CD4-positive, alpha-beta T cell treated with Interleukin-21 for 1 hour (primary cell): Measurements from ENCODE around the gene CCDC201.
"Not testable (repeated sequence)": the region's sequence is repeated elsewhere in the genome, so short reads cannot be mapped to it uniquely, and the experiment has no call there.

Experiments
- DNase-seq: peaks from one replicate; pipeline ENCODE4 v3.0.0-alpha.2; 2020

The CCDC201 gene

GRCh38 chr7:45872116-45873034 lies 507 bp downstream of the CCDC201 start:
- no peak for DNase-seq

- no peak for DNase-seq
These were observed 3.5 kb downstream of the CCDC201 start for GRCh38 chr7:45869426-45869825.

GRCh38 chr7:45867471-45867870 lies 5.4 kb downstream of the CCDC201 start:
- no peak for DNase-seq

- no peak for DNase-seq
These were observed 7.1 kb downstream of the CCDC201 start for GRCh38 chr7:45865594-45866410.

- DNase-seq = no peak
These were observed 9.2 kb downstream of the CCDC201 start for GRCh38 chr7:45863715-45864114.

GRCh38 chr7:45856888-45857287 lies 16.0 kb downstream of the CCDC201 start:
- not testable (repeated sequence) for DNase-seq

GRCh38 chr7:45855680-45856079 lies 17.2 kb downstream of the CCDC201 start:
- DNase-seq = not testable (repeated sequence)

GRCh38 chr7:45853491-45853890 lies 19.4 kb downstream of the CCDC201 start:
- not testable (repeated sequence) for DNase-seq

- not testable (repeated sequence) for DNase-seq
These were observed 19.9 kb downstream of the CCDC201 start for GRCh38 chr7:45852984-45853383.

- DNase-seq = not testable (repeated sequence)
These were observed 24.1 kb downstream of the CCDC201 start for GRCh38 chr7:45848734-45849133.

- not testable (repeated sequence) for DNase-seq
These were observed 26.3 kb downstream of the CCDC201 start for GRCh38 chr7:45846536-45846935.

GRCh38 chr7:45841926-45842717 lies 30.8 kb downstream of the CCDC201 start:
- DNase-seq = not testable (repeated sequence)

- DNase-seq = not testable (repeated sequence)
These were observed 34.0 kb downstream of the CCDC201 start for GRCh38 chr7:45838852-45839251.

- not testable (repeated sequence) for DNase-seq
These were observed 40.3 kb downstream of the CCDC201 start for GRCh38 chr7:45832433-45833177.

GRCh38 chr7:45829846-45830245 lies 43.0 kb downstream of the CCDC201 start:
- DNase-seq = not testable (repeated sequence)

GRCh38 chr7:45827731-45828130 lies 45.2 kb downstream of the CCDC201 start:
- not testable (repeated sequence) for DNase-seq

GRCh38 chr7:45826550-45826949 lies 46.3 kb downstream of the CCDC201 start:
- DNase-seq = not testable (repeated sequence)

- not testable (repeated sequence) for DNase-seq
These were observed 54.1 kb downstream of the CCDC201 start for GRCh38 chr7:45818763-45819162.

- not testable (repeated sequence) for DNase-seq
These were observed 55.0 kb downstream of the CCDC201 start for GRCh38 chr7:45817913-45818312.

- DNase-seq = not testable (repeated sequence)
These were observed 55.9 kb downstream of the CCDC201 start for GRCh38 chr7:45817016-45817415.

GRCh38 chr7:45814216-45815118 lies 58.4 kb downstream of the CCDC201 start:
- not testable (repeated sequence) for DNase-seq
